HepG2 (cell line): Measurements from ENCODE around the gene TUT7. TPM values are rescaled to one million over a fixed set of nuclear protein-coding genes. Genes with fewer than 3 reads are reported as not detected.
A peak's percentile ranks its signal among the peaks of the same experiment; 100 is the strongest.

Experiments
- ATAC-seq: fragments of 200-7000 bp; cut with Tn5 transposase; 3 replicates; pipeline ENCODE4 v1.9.1; 2020; ENCODE audit warnings: mild to moderate bottlenecking, moderate library complexity
- BruUV-seq: library from RNA; stranded (reverse); fragments of 400-500 nt; replicated peaks from 2 replicates; lab custom pipeline; 2021; lab: Mats Ljungman, UMichigan
- CTCF ChIA-PET: fragments of 300-600 bp; formaldehyde crosslinking; extraction: SDS; loops from one replicate; lab custom pipeline; 2021; ENCODE audit warnings: low total read pairs, inconsistent platforms, low intra/inter-chr PET ratio; lab: Yijun Ruan, JAX
- POLR2A ChIA-PET: fragments of 350-600 bp; sonication (Branson Sonifier 250); formaldehyde crosslinking; loops from one replicate; lab custom pipeline; 2020; ENCODE audit warnings: antibody characterized with exemption, inconsistent platforms; lab: Yijun Ruan, JAX
- DNase-seq: peaks from one replicate; pipeline ENCODE4 v3.0.0-alpha.2; 2015; ENCODE audit warnings: low spot score
- FAIRE-seq: peaks from 3 replicates; lab custom pipeline; 2011; peaks lifted over from hg19 to GRCh38; lab: Jason Lieb, UNC
- H2AFZ ChIP-seq: one replicate; pipeline ENCODE4 v1.6.1; 2011; ENCODE audit warnings: low read length, inconsistent platforms
- H3K27ac ChIP-seq: fragments of 300-600 bp; 3 replicates; pipeline ENCODE4 v1.8.0; 2011; ENCODE audit warnings: mixed run types, mild to moderate bottlenecking, mixed read lengths, low read length, inconsistent platforms; ENCODE audit not compliant: insufficient read depth; ENCODE audit errors: extremely low read length
- H3K27me3 ChIP-seq, 2 experiments: fragments of 200-600 bp in 1 of 2; 2 replicates in 1 of 2; 3 replicates in 1 of 2; pipeline versions ENCODE4 v1.6.0 to v1.8.0; 2011; ENCODE audit warnings: low read length in 2 of 2, mild to moderate bottlenecking in 2 of 2, moderate library complexity in 2 of 2, inconsistent platforms in 1 of 2; ENCODE audit not compliant: insufficient read depth in 2 of 2, control insufficient read depth in 1 of 2
- H3K36me3 ChIP-seq, 2 experiments: fragments of 200-600 bp in 1 of 2; replicated peaks in 1 of 2; 2 replicates in 1 of 2; 3 replicates in 1 of 2; pipeline versions ENCODE4 v1.5.1 to v1.8.0; 2011; ENCODE audit warnings: low read length in 2 of 2, inconsistent platforms in 1 of 2; ENCODE audit not compliant: insufficient read depth in 2 of 2, control insufficient read depth in 1 of 2
- H3K4me1 ChIP-seq: 2 replicates; pipeline ENCODE4 v1.5.1; 2012; ENCODE audit warnings: low read length, inconsistent platforms; ENCODE audit not compliant: insufficient read depth
- H3K4me2 ChIP-seq: 2 replicates; pipeline ENCODE4 v1.6.0; 2011; ENCODE audit warnings: low read depth, low read length, inconsistent platforms
- H3K4me3 ChIP-seq, 3 experiments: fragments of 200-600 bp in 1 of 3; sonication (generic), shearing (Covaris generic) in 1 of 3; replicated peaks in 1 of 3; 2 replicates each; pipeline ENCODE4 v1.5.1; 2011 to 2016; ENCODE audit warnings: low read length in 3 of 3, inconsistent platforms in 2 of 3, low read depth in 2 of 3, mild to moderate bottlenecking in 2 of 3, control low read depth in 1 of 3, mixed read lengths in 1 of 3; ENCODE audit not compliant: insufficient read depth in 1 of 3
- H3K79me2 ChIP-seq: one replicate; pipeline ENCODE4 v1.6.1; 2011; ENCODE audit warnings: low read length, inconsistent platforms; ENCODE audit not compliant: insufficient read depth
- H3K9ac ChIP-seq: 2 replicates; pipeline ENCODE4 v1.6.0; 2011; ENCODE audit warnings: mild to moderate bottlenecking, low read depth, low read length, inconsistent platforms; ENCODE audit not compliant: insufficient read depth
- H3K9me3 ChIP-seq: 2 replicates; pipeline ENCODE4 v1.5.1; 2012; ENCODE audit warnings: mild to moderate bottlenecking, low read length
- H4K20me1 ChIP-seq: 2 replicates; pipeline ENCODE4 v1.6.0; 2011; ENCODE audit warnings: inconsistent platforms, mild to moderate bottlenecking, low read length, moderate library complexity; ENCODE audit not compliant: insufficient read depth
- E2F1 ChIP-seq: sonication (generic); formaldehyde crosslinking; IDR thresholded peaks from 2 replicates; pipeline ENCODE4 v1.5.0; 2020; ENCODE audit warnings: missing genetic modification reagents
- GRHL1 ChIP-seq: sonication (generic); formaldehyde crosslinking; conservative IDR thresholded peaks from 2 replicates; pipeline ENCODE4 v1.8.0; 2022; ENCODE audit warnings: missing genetic modification reagents
- HNRNPLL ChIP-seq: fragments of 200-400 bp; formaldehyde crosslinking; IDR thresholded peaks from 2 replicates; pipeline ENCODE4 v1.6.1; 2017; ENCODE audit warnings: mild to moderate bottlenecking, low read depth, low read length; ENCODE audit not compliant: poor library complexity, severe bottlenecking
- HOXA9 ChIP-seq: sonication (generic); formaldehyde crosslinking; IDR thresholded peaks from 2 replicates; pipeline ENCODE4 v1.8.1; 2022; ENCODE audit warnings: missing genetic modification reagents, mild to moderate bottlenecking, moderate library complexity, borderline replicate concordance
- MEIS2 ChIP-seq: sonication (generic); formaldehyde crosslinking; IDR thresholded peaks from 2 replicates; pipeline ENCODE4 v1.9.0; 2021; ENCODE audit warnings: mild to moderate bottlenecking, missing genetic modification reagents
- MXD3 ChIP-seq: IDR thresholded peaks from 2 replicates; pipeline ENCODE4 v1.6.1; 2016; ENCODE audit warnings: mild to moderate bottlenecking, missing biosample characterization, missing genetic modification reagents
- SMAD9 ChIP-seq: sonication (generic); formaldehyde crosslinking; IDR thresholded peaks from 2 replicates; pipeline ENCODE4 v1.5.1; 2020; ENCODE audit warnings: mild to moderate bottlenecking, missing genetic modification reagents
- UBTF ChIP-seq: sonication (generic); formaldehyde crosslinking; IDR thresholded peaks from 2 replicates; pipeline ENCODE4 v1.4.0; 2020; ENCODE audit warnings: mild to moderate bottlenecking, missing genetic modification reagents
- ZBTB21 ChIP-seq: sonication (generic); formaldehyde crosslinking; IDR thresholded peaks from 2 replicates; pipeline ENCODE4 v1.4.0; 2020; ENCODE audit warnings: missing genetic modification reagents
- ZBTB4 ChIP-seq: sonication (generic); formaldehyde crosslinking; IDR thresholded peaks from 2 replicates; pipeline ENCODE4 v1.4.0; 2020; ENCODE audit warnings: missing genetic modification reagents, mild to moderate bottlenecking, borderline replicate concordance
- ZNF589 ChIP-seq: sonication (generic); formaldehyde crosslinking; conservative IDR thresholded peaks from 2 replicates; pipeline ENCODE4 v1.8.0; 2022; ENCODE audit warnings: mild to moderate bottlenecking, moderate library complexity, missing genetic modification reagents
- ZNF782 ChIP-seq: sonication (generic); formaldehyde crosslinking; IDR thresholded peaks from 2 replicates; pipeline ENCODE4 v1.4.0; 2020; ENCODE audit warnings: missing genetic modification reagents, mild to moderate bottlenecking, borderline replicate concordance
- ZNF792 ChIP-seq: IDR thresholded peaks from 2 replicates; pipeline ENCODE4 v1.6.1; 2016
- WGBS: methylation state at CpG from one replicate; pipeline ENCODE4 v1.1.6; 2017; ENCODE audit warnings: low lambda C conversion rate; 5-methylcytosine and 5-hydroxymethylcytosine counted together
- in situ Hi-C: cut with HindIII; loops from 2 replicates; pipeline ENCODE4 v1.10.0; 2017; ENCODE audit warnings: low pct_unique_long_range_greater_than_20kb; ENCODE audit not compliant: extremely low pct_ligation_motif_present
- intact Hi-C: fragments of 100-400 bp; cut with micrococcal nuclease; formaldehyde crosslinking; loops from one replicate; pipeline ENCODE4 v1.10.0; 2022; ENCODE audit not compliant: unreplicated experiment
- polyA plus RNA-seq, 8 experiments: library from polyadenylated mRNA; depleted of rRNA in 3 of 8; stranded (reverse) in 7 of 8; unstranded in 1 of 8; fragments of >200 nt; fragmentation: Illumina TruSeq in 4 of 8; extraction: Trizol in 4 of 8; gene quantifications; 2 replicates each; pipeline versions ENCODE4 v1.2.1 to v1.2.3, GENCODE V29; 2011 to 2016; ENCODE audit warnings: low read depth in 4 of 8, missing spikeins in 1 of 8, mixed read lengths in 1 of 8; ENCODE audit not compliant: insufficient read depth in 1 of 8
- total RNA-seq, 5 experiments: library from RNA; depleted of rRNA; stranded (reverse); fragments of >200 nt; fragmentation: Illumina TruSeq; extraction: Trizol; gene quantifications; 2 replicates each; pipeline ENCODE4 v1.2.3, GENCODE V29; 2016; ENCODE audit warnings: low read depth in 1 of 5

The TUT7 gene
- total and polyA plus RNA-seq, 2 of the 13 experiments (the other 11 are each of a cell fraction or from before 2014, with no cell fraction given), result 12.0 to 19.4 TPM

- no peak for TF ChIP-seq UBTF (CRISPR knock-in tag)
- TF ChIP-seq E2F1 (CRISPR knock-in tag), result no peak
- no peak for TF ChIP-seq GRHL1 (CRISPR knock-in tag)
- no peak for TF ChIP-seq MEIS2 (CRISPR knock-in tag)
- TF ChIP-seq ZNF782, result no peak
- no peak for TF ChIP-seq SMAD9 (CRISPR knock-in tag)
These were observed 1.6 kb upstream of the TUT7 start (continued) for GRCh38 chr9:86355814-86356213.

- Histone ChIP-seq H3K4me3 (peak overlapping the region; percentile 77 to 96 (median 77)), H3K27me3 (no peaks in the 10 kb centered on the region; a peak in 1 of 5 replicates), H4K20me1 (no peaks in the 10 kb centered on the region; the same call in 1 of the 2 replicates), H3K4me1 (peaks cover 41% of the 10 kb centered on the region), H3K9me3 (no peaks in the 10 kb centered on the region), H2AFZ (no peak overlapping the region), H3K9ac (peak overlapping the region; percentile 80), H3K4me2 (peak overlapping the region; percentile 89), H3K27ac (peak overlapping the region; percentile 80), H3K36me3 (no peaks in the 10 kb centered on the region), H3K79me2 (peaks cover 39% of the 10 kb centered on the region)
- 3% methylated on average over 11 of the region's 24 CpGs for WGBS
- DNase-seq, result peak; percentile 12
- ChIA-PET CTCF (no interaction called here), POLR2A (no interaction called here)
- in situ Hi-C loops (no loop called here), intact Hi-C loops (loop anchor here (2.0 to 5.0 kb wide), 3 partner anchors 18 to 68 kb away; no protein-coding TSS in a partner anchor)
- no peak for FAIRE-seq
- no TSS peak for BruUV-seq
- peak; percentile 66 for ATAC-seq
- peak; percentile 0; the same call in 1 of the 2 replicates for TF ChIP-seq HOXA9 (CRISPR knock-in tag)
- no peak for TF ChIP-seq ZBTB21 (CRISPR knock-in tag)
- TF ChIP-seq HNRNPLL, result peak; percentile 44
- 0 out of 2 replicates have a peak, but pooled peaks have one; percentile 8 for TF ChIP-seq ZNF792 (CRISPR knock-in tag)
- TF ChIP-seq ZNF589 (CRISPR knock-in tag), result 0 out of 2 replicates have a peak, but pooled peaks have one; percentile 5
- 0 out of 2 replicates have a peak, but pooled peaks have one; percentile 1 for TF ChIP-seq MXD3 (CRISPR knock-in tag)
- TF ChIP-seq ZBTB4, result no peak
These were observed 654 bp upstream of the TUT7 start for GRCh38 chr9:86354818-86355309.
